KMS-11 (cell line): ENCODE measurements around the gene SNRNP27.

Experiments used
- H2AFZ ChIP-seq: fragments of 200-600 bp; sonication (generic); 2 replicates; pipeline ENCODE4 v1.6.1; 2016; ENCODE audit warnings: antibody characterized with exemption, mixed run types, low read depth
- H3K27ac ChIP-seq: fragments of 200-600 bp; sonication (generic); 2 replicates; pipeline ENCODE4 v1.6.1; 2016; ENCODE audit warnings: mild to moderate bottlenecking, mixed run types
- H3K27me3 ChIP-seq: fragments of 200-600 bp; sonication (generic); 2 replicates; pipeline ENCODE4 v1.6.1; 2017; ENCODE audit warnings: mild to moderate bottlenecking, low read depth, mixed run types, moderate library complexity; ENCODE audit not compliant: insufficient read depth
- H3K36me3 ChIP-seq: fragments of 200-600 bp; sonication (generic); 2 replicates; pipeline ENCODE4 v1.6.1; 2017; ENCODE audit warnings: mild to moderate bottlenecking, mixed run types; ENCODE audit not compliant: insufficient read depth
- H3K4me1 ChIP-seq: fragments of 200-600 bp; sonication (generic); 2 replicates; pipeline ENCODE4 v1.6.1; 2016; ENCODE audit warnings: mild to moderate bottlenecking, low read depth, mixed run types; ENCODE audit not compliant: poor library complexity, severe bottlenecking
- H3K4me2 ChIP-seq: fragments of 200-600 bp; sonication (generic); 2 replicates; pipeline ENCODE4 v1.7.0; 2016; ENCODE audit warnings: mild to moderate bottlenecking, mixed run types
- H3K4me3 ChIP-seq: fragments of 200-600 bp; sonication (generic); IDR thresholded peaks from 2 replicates; pipeline ENCODE4 v1.6.1; 2017; ENCODE audit warnings: low read depth, low read length, mixed read lengths; ENCODE audit not compliant: insufficient read depth
- H3K79me2 ChIP-seq: fragments of 200-600 bp; sonication (generic); 2 replicates; pipeline ENCODE4 v1.6.1; 2016; ENCODE audit warnings: low read depth, mixed run types; ENCODE audit not compliant: insufficient read depth
- H3K9ac ChIP-seq: fragments of 200-600 bp; sonication (generic); 2 replicates; pipeline ENCODE4 v1.6.1; 2016; ENCODE audit warnings: mild to moderate bottlenecking, mixed run types
- H4K20me1 ChIP-seq: fragments of 200-600 bp; sonication (generic); 2 replicates; pipeline ENCODE4 v1.6.1; 2016; ENCODE audit warnings: mild to moderate bottlenecking, mixed run types; ENCODE audit not compliant: insufficient read depth
- CTCF ChIP-seq: fragments of 200-600 bp; sonication (generic); conservative IDR thresholded peaks from 2 replicates; pipeline ENCODE4 v1.6.1; 2017; ENCODE audit warnings: low read depth, mild to moderate bottlenecking, antibody characterized with exemption, low read length, moderate library complexity, mixed read lengths

The SNRNP27 gene

DNA sequence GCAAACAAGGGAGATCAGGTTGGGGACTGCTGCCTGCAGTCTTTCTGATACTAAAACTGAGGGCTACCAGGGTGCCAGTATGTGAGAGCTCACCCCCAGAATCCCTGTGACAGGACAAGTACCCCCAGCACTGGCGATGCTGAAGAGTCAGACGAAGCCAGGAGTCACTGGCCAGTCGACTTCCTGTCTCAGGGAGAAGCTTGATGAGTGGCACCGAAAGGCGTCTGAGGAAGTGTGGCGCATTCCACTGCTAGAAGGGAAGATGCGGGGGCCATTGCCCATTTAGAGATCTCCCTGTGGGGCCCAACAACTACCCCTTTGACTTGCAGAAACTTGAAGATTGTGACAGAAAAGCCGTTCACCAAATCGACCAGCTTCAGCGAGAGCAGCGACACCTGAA lies 43.1 kb downstream of the SNRNP27 start:
- no peaks in the 10 kb centered on the region for H3K36me3 ChIP-seq
- no peak overlapping the region for H2AFZ ChIP-seq
- H3K27ac ChIP-seq: no peak overlapping the region
- no peaks in the 10 kb centered on the region for H3K27me3 ChIP-seq
- H3K4me3 ChIP-seq: no peak overlapping the region
- no peak overlapping the region for H3K9ac ChIP-seq
- H4K20me1 ChIP-seq: no peaks in the 10 kb centered on the region
- H3K79me2 ChIP-seq: no peaks in the 10 kb centered on the region
- TF ChIP-seq CTCF: no peak
- H3K4me2 ChIP-seq: no peak overlapping the region
- peaks cover 21% of the 10 kb centered on the region for H3K4me1 ChIP-seq

- Histone ChIP-seq H3K4me2 (no peak overlapping the region), H3K36me3 (no peaks in the 10 kb centered on the region), H2AFZ (no peak overlapping the region), H4K20me1 (no peaks in the 10 kb centered on the region), H3K27ac (no peak overlapping the region), H3K4me3 (no peak overlapping the region), H3K79me2 (no peaks in the 10 kb centered on the region), H3K9ac (no peak overlapping the region), H3K4me1 (peaks cover 10% of the 10 kb centered on the region), H3K27me3 (no peaks in the 10 kb centered on the region)
- no peak for TF ChIP-seq CTCF
These were observed 44.2 kb downstream of the SNRNP27 start for GRCh38 chr2:69937968-69938367.

GRCh38 chr2:69939722-69940121 lies 46.0 kb downstream of the SNRNP27 start:
- Histone ChIP-seq H3K9ac (no peak overlapping the region), H3K4me3 (no peak overlapping the region), H3K36me3 (no peaks in the 10 kb centered on the region)

GRCh38 chr2:69940691-69941090 lies 46.9 kb downstream of the SNRNP27 start:
- Histone ChIP-seq H3K79me2 (no peaks in the 10 kb centered on the region), H3K4me1 (no peaks in the 10 kb centered on the region), H3K4me2 (no peak overlapping the region), H2AFZ (no peak overlapping the region), H3K4me3 (no peak overlapping the region), H3K27ac (no peak overlapping the region), H3K9ac (no peak overlapping the region), H4K20me1 (no peaks in the 10 kb centered on the region), H3K27me3 (no peaks in the 10 kb centered on the region), H3K36me3 (no peaks in the 10 kb centered on the region)
- TF ChIP-seq CTCF: no peak

More at GRCh38 chr2:69939722-69940121, 46.0 kb downstream of the SNRNP27 start:
- H3K4me1 ChIP-seq: no peaks in the 10 kb centered on the region
- no peak overlapping the region for H3K4me2 ChIP-seq
- H4K20me1 ChIP-seq: no peaks in the 10 kb centered on the region
- H3K79me2 ChIP-seq: no peaks in the 10 kb centered on the region
- H3K27ac ChIP-seq: no peak overlapping the region
- no peak for TF ChIP-seq CTCF
- H2AFZ ChIP-seq: no peak overlapping the region
- no peaks in the 10 kb centered on the region for H3K27me3 ChIP-seq
